GM23248 (cell line): ENCODE data around the gene TVP23A. TPM values are rescaled to one million over a fixed set of nuclear protein-coding genes. Genes with fewer than 3 reads are reported as not detected.
"Not testable (repeated sequence)": the region's sequence is repeated elsewhere in the genome, so short reads cannot be mapped to it uniquely, and the experiment has no call there.

ENCODE experiments used
- DNase-seq: peaks from one replicate; pipeline ENCODE4 v3.0.0-alpha.2; 2015
- H2AFZ ChIP-seq: fragments of 200-600 bp; sonication (generic); 2 replicates; pipeline ENCODE4 v1.6.1; 2016; ENCODE audit warnings: antibody characterized with exemption
- H3F3A ChIP-seq: fragments of 200-600 bp; sonication (generic); 2 replicates; pipeline ENCODE4 v1.6.1; 2016; ENCODE audit warnings: mild to moderate bottlenecking, antibody characterized with exemption, mixed run types; ENCODE audit not compliant: insufficient read depth
- H3K27ac ChIP-seq: fragments of 200-600 bp; sonication (generic); 2 replicates; pipeline ENCODE4 v1.5.1; 2016; ENCODE audit warnings: mild to moderate bottlenecking
- H3K27me3 ChIP-seq: fragments of 200-600 bp; sonication (generic); replicated peaks from 2 replicates; pipeline ENCODE4 v1.6.1; 2016; ENCODE audit warnings: mild to moderate bottlenecking; ENCODE audit not compliant: insufficient read depth
- H3K36me3 ChIP-seq: fragments of 200-600 bp; sonication (generic); 2 replicates; pipeline ENCODE4 v1.6.1; 2016; ENCODE audit warnings: low read depth, mild to moderate bottlenecking
- H3K4me1 ChIP-seq: fragments of 200-600 bp; sonication (generic); 2 replicates; pipeline ENCODE4 v1.6.1; 2016; ENCODE audit warnings: mild to moderate bottlenecking; ENCODE audit not compliant: insufficient read depth
- H3K4me2 ChIP-seq: fragments of 200-600 bp; sonication (generic); one replicate; pipeline ENCODE4 v1.6.1; 2016; ENCODE audit warnings: mild to moderate bottlenecking; ENCODE audit not compliant: unreplicated experiment
- H3K4me3 ChIP-seq: fragments of 200-600 bp; sonication (generic); 2 replicates; pipeline ENCODE4 v1.5.1; 2016; ENCODE audit warnings: mild to moderate bottlenecking
- H3K79me2 ChIP-seq: fragments of 200-600 bp; sonication (generic); 2 replicates; pipeline ENCODE4 v1.6.1; 2016; ENCODE audit warnings: mild to moderate bottlenecking; ENCODE audit not compliant: insufficient read depth
- H3K9ac ChIP-seq: fragments of 200-600 bp; sonication (generic); 2 replicates; pipeline ENCODE4 v1.6.1; 2016; ENCODE audit warnings: mild to moderate bottlenecking
- H3K9me2 ChIP-seq: fragments of 200-600 bp; sonication (generic); 2 replicates; pipeline ENCODE4 v1.6.1; 2016; ENCODE audit warnings: mixed run types, mild to moderate bottlenecking, moderate library complexity; ENCODE audit not compliant: insufficient read depth
- H3K9me3 ChIP-seq: fragments of 200-600 bp; sonication (generic); one replicate; pipeline ENCODE4 v1.6.1; 2017; ENCODE audit warnings: low read depth
- H4K20me1 ChIP-seq: fragments of 200-600 bp; sonication (generic); 2 replicates; pipeline ENCODE4 v1.6.0; 2016; ENCODE audit not compliant: insufficient read depth
- EZH2 ChIP-seq: fragments of 200-600 bp; sonication (generic); IDR thresholded peaks from 2 replicates; pipeline ENCODE4 v1.6.1; 2018; ENCODE audit warnings: antibody characterized with exemption, mild to moderate bottlenecking; ENCODE audit not compliant: insufficient read depth, poor library complexity, severe bottlenecking
- EZH2phosphoT487 ChIP-seq: fragments of 200-600 bp; sonication (generic); IDR thresholded peaks from 2 replicates; pipeline ENCODE4 v1.6.1; 2018; ENCODE audit warnings: antibody characterized with exemption, moderate library complexity, mild to moderate bottlenecking, low read depth; ENCODE audit not compliant: insufficient read depth
- WGBS, 2 experiments: methylation state at CpG; one replicate each; pipeline ENCODE4 v1.1.6; 2015 to 2017; ENCODE audit warnings: low lambda C conversion rate in 2 of 2, low coverage in 1 of 2; ENCODE audit errors: missing lambda C conversion rate in 2 of 2; 5-methylcytosine and 5-hydroxymethylcytosine counted together
- in situ Hi-C: fragments of 300-500 bp; cut with MboI; formaldehyde crosslinking; loops from 2 replicates; pipeline ENCODE4 v1.15.0; 2020
- polyA plus RNA-seq: library from polyadenylated mRNA; unstranded; fragments of >200 nt; fragmentation: Nextera tagmentation; extraction: Ambion mirVana; gene quantifications from 2 replicates; pipeline ENCODE4 v1.2.1, GENCODE V29; 2016
- total RNA-seq: library from RNA; depleted of rRNA; stranded (reverse); fragments of >200 nt; shearing (Covaris generic); gene quantifications from 2 replicates; pipeline ENCODE4 v1.2.3, GENCODE V29; 2014

The TVP23A gene
- total and polyA plus RNA-seq, 2 experiments from 2014 or later = 0.13 TPM; not detected in 1

GRCh38 chr16:10780628-10781027 lies 38.0 kb downstream of the TVP23A start:
- no peak for TF ChIP-seq EZH2phosphoT487
- no peak for TF ChIP-seq EZH2
- no peak overlapping the region for H3K9ac ChIP-seq
- no peaks in the 10 kb centered on the region for H3K9me2 ChIP-seq
- no peak overlapping the region for H3K27ac ChIP-seq
- no peaks in the 10 kb centered on the region for H3K4me1 ChIP-seq
- H3K27me3 ChIP-seq = 0 out of 2 replicates have a peak, but pooled peaks cover 4% of the 10 kb centered on the region
- no peaks in the 10 kb centered on the region for H4K20me1 ChIP-seq
- WGBS, 2 experiments = 59 to 72% methylated on average over 4 of the region's 4 CpGs
- H3K9me3 ChIP-seq = no peaks in the 10 kb centered on the region
- H3K79me2 ChIP-seq = no peaks in the 10 kb centered on the region
- no peak overlapping the region for H2AFZ ChIP-seq
- no peaks in the 10 kb centered on the region for H3F3A ChIP-seq
- no peak overlapping the region for H3K4me3 ChIP-seq
- no peak overlapping the region for H3K4me2 ChIP-seq
- in situ Hi-C loops = no loop called here
- DNase-seq = no peak
- no peaks in the 10 kb centered on the region for H3K36me3 ChIP-seq

- H3K4me3 ChIP-seq, H4K20me1 ChIP-seq, H3K9me2 ChIP-seq, H3K9ac ChIP-seq, H3K36me3 ChIP-seq, H2AFZ ChIP-seq, H3K9me3 ChIP-seq, H3K4me2 ChIP-seq, H3K79me2 ChIP-seq, H3K27ac ChIP-seq, in situ Hi-C loops, H3K4me1 ChIP-seq, H3F3A ChIP-seq, H3K27me3 ChIP-seq, DNase-seq: not testable (repeated sequence)
- WGBS, 2 experiments = 81 to 88% methylated on average over 6 of the region's 6 CpGs
These were observed 38.7 kb downstream of the TVP23A start for GRCh38 chr16:10779908-10780307.

GRCh38 chr16:10777356-10777755 lies 41.2 kb downstream of the TVP23A start:
- Histone ChIP-seq H3K79me2 (no peaks in the 10 kb centered on the region), H4K20me1 (no peaks in the 10 kb centered on the region), H3K4me3 (no peak overlapping the region), H3K27me3 (0 out of 2 replicates have a peak, but pooled peaks cover 4% of the 10 kb centered on the region), H3K9ac (no peak overlapping the region), H3K9me3 (no peaks in the 10 kb centered on the region), H3K9me2 (no peaks in the 10 kb centered on the region), H3K4me1 (no peaks in the 10 kb centered on the region), H3K4me2 (no peak overlapping the region), H2AFZ (no peak overlapping the region), H3K36me3 (no peaks in the 10 kb centered on the region), H3K27ac (no peak overlapping the region), H3F3A (no peaks in the 10 kb centered on the region)
- no peak for TF ChIP-seq EZH2
- no peak for TF ChIP-seq EZH2phosphoT487
- in situ Hi-C loops = no loop called here
- no peak for DNase-seq
- WGBS, 2 experiments = 80 to 81% methylated on average over 12 of the region's 12 CpGs

GRCh38 chr16:10776923-10777322 lies 41.7 kb downstream of the TVP23A start:
- H3K9me3 ChIP-seq, H3K4me1 ChIP-seq, H3K36me3 ChIP-seq, H3K27me3 ChIP-seq, H4K20me1 ChIP-seq, DNase-seq, H3K79me2 ChIP-seq, H3F3A ChIP-seq, H3K9ac ChIP-seq, in situ Hi-C loops, H3K4me2 ChIP-seq, H3K9me2 ChIP-seq, H3K27ac ChIP-seq, H2AFZ ChIP-seq, H3K4me3 ChIP-seq: not testable (repeated sequence)
- WGBS, 2 experiments = 41 to 51% methylated on average over 6 of the region's 6 CpGs

- no peaks in the 10 kb centered on the region for H3K4me1 ChIP-seq
- no peak overlapping the region for H3K4me3 ChIP-seq
- no peaks in the 10 kb centered on the region for H3K9me2 ChIP-seq
- no peaks in the 10 kb centered on the region for H4K20me1 ChIP-seq
- in situ Hi-C loops = no loop called here
- no peaks in the 10 kb centered on the region for H3K36me3 ChIP-seq
- H3K27me3 ChIP-seq = 0 out of 2 replicates have a peak, but pooled peaks cover 4% of the 10 kb centered on the region
- DNase-seq = no peak
- H3K79me2 ChIP-seq = no peaks in the 10 kb centered on the region
- no peak overlapping the region for H3K27ac ChIP-seq
- TF ChIP-seq EZH2phosphoT487 (no peak), EZH2 (no peak)
- no peak overlapping the region for H2AFZ ChIP-seq
- WGBS, 2 experiments = 82 to 89% methylated on average over 4 of the region's 4 CpGs
- no peaks in the 10 kb centered on the region for H3F3A ChIP-seq
- H3K9me3 ChIP-seq = no peaks in the 10 kb centered on the region
- no peak overlapping the region for H3K9ac ChIP-seq
- no peak overlapping the region for H3K4me2 ChIP-seq
These were observed 42.3 kb downstream of the TVP23A start for GRCh38 chr16:10776280-10776679.
